A673 (cell line): ENCODE measurements around the gene ARID3C. TPM values are rescaled to one million over a fixed set of nuclear protein-coding genes. Genes with fewer than 3 reads are reported as not detected.
A peak's percentile ranks its signal among the peaks of the same experiment; 100 is the strongest.

Experiments
- BruUV-seq: library from RNA; stranded (reverse); fragments of 400-500 nt; replicated peaks from 2 replicates; lab custom pipeline; 2021; lab: Mats Ljungman, UMichigan
- CTCF ChIA-PET: fragments of 300-600 bp; sonication (Branson Sonifier 250); formaldehyde crosslinking; loops from one replicate; lab custom pipeline; 2022; ENCODE audit warnings: antibody characterized with exemption; lab: Charles Lee
- POLR2A ChIA-PET: fragments of 300-600 bp; sonication (Branson Sonifier 250); formaldehyde crosslinking; loops from one replicate; lab custom pipeline; 2022; ENCODE audit warnings: antibody characterized with exemption; ENCODE audit not compliant: low non-redundant PET; lab: Charles Lee
- DNase-seq: peaks from one replicate; pipeline ENCODE4 v3.0.0-alpha.2; 2015; ENCODE audit warnings: low spot score
- H3K27ac ChIP-seq: fragments of 200-600 bp; sonication (generic); 2 replicates; pipeline ENCODE4 v1.5.1; 2016; ENCODE audit warnings: mixed run types, low read depth, mild to moderate bottlenecking, mixed read lengths, antibody characterized with exemption, low read length; ENCODE audit not compliant: poor library complexity, severe bottlenecking
- H3K27me3 ChIP-seq: fragments of 200-600 bp; sonication (generic); replicated peaks from 2 replicates; pipeline ENCODE4 v1.6.1; 2017; ENCODE audit warnings: mixed run types, low read depth, mild to moderate bottlenecking, mixed read lengths, antibody characterized with exemption, low read length; ENCODE audit not compliant: insufficient read depth, poor library complexity
- H3K36me3 ChIP-seq: fragments of 200-600 bp; sonication (generic); 2 replicates; pipeline ENCODE4 v1.6.1; 2016; ENCODE audit warnings: mixed run types, mild to moderate bottlenecking, mixed read lengths, antibody characterized with exemption, low read length; ENCODE audit not compliant: insufficient read depth, poor library complexity, severe bottlenecking
- H3K4me1 ChIP-seq: fragments of 200-600 bp; sonication (generic); 2 replicates; pipeline ENCODE4 v1.6.1; 2017; ENCODE audit warnings: mixed run types, mild to moderate bottlenecking, mixed read lengths, antibody characterized with exemption, low read length; ENCODE audit not compliant: insufficient read depth, poor library complexity, severe bottlenecking
- H3K4me3 ChIP-seq: fragments of 200-600 bp; sonication (generic); 2 replicates; pipeline ENCODE4 v1.5.1; 2016; ENCODE audit warnings: low read depth, mixed run types, mild to moderate bottlenecking, mixed read lengths, low read length; ENCODE audit not compliant: poor library complexity, severe bottlenecking
- H3K9me3 ChIP-seq: fragments of 200-600 bp; sonication (generic); 2 replicates; pipeline ENCODE4 v1.6.1; 2016; ENCODE audit warnings: mixed run types, low read depth, mild to moderate bottlenecking, mixed read lengths, antibody characterized with exemption, low read length; ENCODE audit not compliant: poor library complexity, severe bottlenecking
- CTCF ChIP-seq: fragments of 300-800, 200-600 bp; sonication (generic); conservative IDR thresholded peaks from 2 replicates; pipeline ENCODE4 v1.5.1; 2017; ENCODE audit warnings: low read depth, mild to moderate bottlenecking, antibody characterized with exemption, low read length, moderate library complexity, mixed read lengths
- EZH2 ChIP-seq: fragments of 200-600 bp; sonication (generic); IDR thresholded peaks from 2 replicates; pipeline ENCODE4 v1.6.1; 2017; ENCODE audit warnings: borderline replicate concordance, low read depth, mild to moderate bottlenecking, mixed read lengths, antibody characterized with exemption, low read length; ENCODE audit not compliant: poor library complexity, severe bottlenecking
- intact Hi-C: fragments of 100-400 bp; cut with micrococcal nuclease; formaldehyde crosslinking; loops from one replicate; pipeline ENCODE4 v1.10.0; 2022; ENCODE audit not compliant: unreplicated experiment
- total RNA-seq: library from RNA; stranded (reverse); gene quantifications from 2 replicates; pipeline ENCODE4 v1.2.3, GENCODE V29; 2021

The ARID3C gene
- total RNA-seq, 1 experiment from 2014 or later = not detected

GRCh38 chr9:34612788-34613390 lies 16.0 kb downstream of the ARID3C start:
- ChIA-PET POLR2A (no interaction called here), CTCF (interaction anchor here (1.1 kb wide), 1 partner anchor 21 kb away, joined by 3 read pairs; no protein-coding TSS in a partner anchor)
- peaks cover 3% of the 10 kb centered on the region for H3K36me3 ChIP-seq

GRCh38 chr9:34611811-34612787 lies 16.8 kb downstream of the ARID3C start, which contains the start of gene RPP25L:
TSS of gene RPP25L (minus strand) at chr9:34612097. CDS start at chr9:34611296, 801 bp downstream.
- no peaks in the 10 kb centered on the region for H3K27me3 ChIP-seq
- peak; percentile 93 for DNase-seq
- peak within 1 kb of the TSS; percentile 91 for H3K4me3 ChIP-seq
- no TSS peak for BruUV-seq
- peak within 1 kb of the TSS; percentile 96 for H3K27ac ChIP-seq
- CTCF ChIA-PET = interaction anchor here (0.8 to 1.3 kb wide), 3 partner anchors 21 to 35 kb away, joined by 3 to 5 read pairs (median 3); partner anchors contain the start of gene GALT
- H3K4me1 ChIP-seq = peaks cover 3% of the 10 kb centered on the region
- POLR2A ChIA-PET = no interaction called here
- TF ChIP-seq CTCF = no peak
- TF ChIP-seq EZH2 = no peak
- H3K9me3 ChIP-seq = no peaks in the 10 kb centered on the region
- intact Hi-C loops = loop anchor here (2.0 kb wide), 1 partner anchor 23 kb away; no protein-coding TSS in a partner anchor
- peaks cover 3% of the 10 kb centered on the region for H3K36me3 ChIP-seq

More at GRCh38 chr9:34612788-34613390, 16.0 kb downstream of the ARID3C start:
- Histone ChIP-seq H3K27me3 (no peaks in the 10 kb centered on the region), H3K27ac (peak overlapping the region; percentile 96), H3K9me3 (no peaks in the 10 kb centered on the region), H3K4me3 (peak overlapping the region; percentile 91), H3K4me1 (peaks cover 3% of the 10 kb centered on the region)
- BruUV-seq = no TSS peak
- intact Hi-C loops = loop anchor here (2.0 kb wide), 1 partner anchor 22 kb away; no protein-coding TSS in a partner anchor
- DNase-seq = peak; percentile 86
- TF ChIP-seq CTCF (peak; percentile 91), EZH2 (no peak)

GRCh38 chr9:34611251-34611810 lies 17.5 kb downstream of the ARID3C start:
- POLR2A ChIA-PET = no interaction called here
- intact Hi-C loops = no loop called here
- TF ChIP-seq EZH2 (no peak), CTCF (no peak)
- BruUV-seq = TSS peak; percentile 65
- Histone ChIP-seq H3K4me3 (peak overlapping the region; percentile 91), H3K27me3 (no peaks in the 10 kb centered on the region), H3K36me3 (peaks cover 3% of the 10 kb centered on the region), H3K9me3 (no peaks in the 10 kb centered on the region), H3K27ac (peak overlapping the region; percentile 96), H3K4me1 (peaks cover 3% of the 10 kb centered on the region)
- CTCF ChIA-PET = interaction anchor here (1.3 kb wide), 1 partner anchor 36 kb away, joined by 3 read pairs; the partner anchor contains the start of gene GALT
- no peak for DNase-seq
